ENCODE results near the gene MARCOL.
"Not testable (repeated sequence)": the region's sequence is repeated elsewhere in the genome, so short reads cannot be mapped to it uniquely, and the experiment has no call there.

The MARCOL gene

DNA sequence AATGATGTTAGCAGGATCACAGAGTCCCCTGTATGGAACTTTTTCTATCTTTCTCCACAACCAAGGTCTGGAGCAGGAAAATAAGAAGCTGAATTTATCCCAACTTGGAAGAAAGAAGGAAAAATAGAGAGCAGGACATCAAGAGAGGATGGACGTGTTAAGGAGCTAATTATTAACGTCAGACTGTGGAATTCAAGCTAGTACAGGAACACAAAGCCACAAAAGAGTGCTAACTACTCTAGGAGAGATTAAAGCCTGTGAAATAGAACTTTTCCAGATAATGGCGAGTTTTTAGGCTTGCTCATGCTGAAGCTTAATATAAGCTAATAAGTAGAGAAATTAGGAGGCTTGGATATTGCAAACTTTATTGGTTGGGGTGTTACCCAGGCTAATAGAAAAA, 29.6 kb downstream of the MARCOL start:
- DNase-seq (ENCODE audit: low read depth) = peak; percentile 52
- no peak overlapping the region for H3K4me3 ChIP-seq (ENCODE audit: low read length)
- TF ChIP-seq, protein P1, sequence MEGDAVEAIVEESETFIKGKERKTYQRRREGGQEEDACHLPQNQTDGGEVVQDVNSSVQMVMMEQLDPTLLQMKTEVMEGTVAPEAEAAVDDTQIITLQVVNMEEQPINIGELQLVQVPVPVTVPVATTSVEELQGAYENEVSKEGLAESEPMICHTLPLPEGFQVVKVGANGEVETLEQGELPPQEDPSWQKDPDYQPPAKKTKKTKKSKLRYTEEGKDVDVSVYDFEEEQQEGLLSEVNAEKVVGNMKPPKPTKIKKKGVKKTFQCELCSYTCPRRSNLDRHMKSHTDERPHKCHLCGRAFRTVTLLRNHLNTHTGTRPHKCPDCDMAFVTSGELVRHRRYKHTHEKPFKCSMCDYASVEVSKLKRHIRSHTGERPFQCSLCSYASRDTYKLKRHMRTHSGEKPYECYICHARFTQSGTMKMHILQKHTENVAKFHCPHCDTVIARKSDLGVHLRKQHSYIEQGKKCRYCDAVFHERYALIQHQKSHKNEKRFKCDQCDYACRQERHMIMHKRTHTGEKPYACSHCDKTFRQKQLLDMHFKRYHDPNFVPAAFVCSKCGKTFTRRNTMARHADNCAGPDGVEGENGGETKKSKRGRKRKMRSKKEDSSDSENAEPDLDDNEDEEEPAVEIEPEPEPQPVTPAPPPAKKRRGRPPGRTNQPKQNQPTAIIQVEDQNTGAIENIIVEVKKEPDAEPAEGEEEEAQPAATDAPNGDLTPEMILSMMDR (conservative IDR thresholded peaks at IDR 0.05; ENCODE audit: low read depth, low read length) = no peak

DNA sequence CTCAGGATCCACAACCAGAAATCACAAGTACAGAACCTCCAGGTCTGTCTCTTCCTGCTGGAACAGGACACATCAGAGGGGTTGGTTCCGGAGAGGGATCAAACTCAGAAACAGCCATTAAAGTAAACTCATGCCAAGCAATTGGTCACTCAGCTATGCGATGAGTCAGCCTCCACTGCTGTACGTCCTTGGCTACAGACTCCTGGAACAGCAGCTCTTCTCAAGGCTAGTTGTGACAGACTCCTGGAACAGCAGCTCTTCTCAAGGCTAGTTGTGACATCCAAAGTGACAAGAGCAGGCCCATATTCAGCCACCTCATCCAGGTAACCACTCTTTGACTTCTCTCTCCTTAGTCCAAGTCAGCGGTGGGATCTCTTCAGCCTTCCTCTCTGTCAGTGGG, 30.2 kb downstream of the MARCOL start, which contains the start of gene SPINK13:
Gene SPINK13 (plus strand): TSS at position 229 of the 400 bp plus-strand sequence. CDS start 1,279 bp downstream, outside the sequence.
- H3K4me3 ChIP-seq (ENCODE audit: low read length) = no peak within 1 kb of the TSS
- TF ChIP-seq, protein P1 (conservative IDR thresholded peaks at IDR 0.05; ENCODE audit: low read depth, low read length) = no peak
- DNase-seq (ENCODE audit: low read depth) = peak; percentile 74

DNA sequence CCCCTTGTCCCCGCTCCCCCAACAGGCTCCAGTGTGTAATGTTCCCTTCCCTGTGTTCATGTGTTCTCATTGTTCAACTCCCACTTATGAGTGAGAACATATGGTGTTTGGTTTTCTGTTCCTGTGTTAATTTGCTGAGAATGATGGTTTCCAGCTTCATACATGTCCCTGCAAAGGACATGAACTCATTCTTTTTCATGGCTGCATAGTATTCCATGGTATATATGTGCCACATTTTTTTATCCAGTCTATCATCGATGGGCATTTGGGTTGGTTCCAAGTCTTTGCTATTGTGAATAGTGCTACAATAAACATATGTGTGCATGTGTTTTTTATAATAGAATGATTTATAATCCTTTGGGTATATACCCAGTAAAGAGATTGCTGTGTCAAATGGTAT, 36.8 kb downstream of the MARCOL start:
- not testable (repeated sequence) for H3K4me3 ChIP-seq (ENCODE audit: low read length); DNase-seq (ENCODE audit: low read depth)

DNA sequence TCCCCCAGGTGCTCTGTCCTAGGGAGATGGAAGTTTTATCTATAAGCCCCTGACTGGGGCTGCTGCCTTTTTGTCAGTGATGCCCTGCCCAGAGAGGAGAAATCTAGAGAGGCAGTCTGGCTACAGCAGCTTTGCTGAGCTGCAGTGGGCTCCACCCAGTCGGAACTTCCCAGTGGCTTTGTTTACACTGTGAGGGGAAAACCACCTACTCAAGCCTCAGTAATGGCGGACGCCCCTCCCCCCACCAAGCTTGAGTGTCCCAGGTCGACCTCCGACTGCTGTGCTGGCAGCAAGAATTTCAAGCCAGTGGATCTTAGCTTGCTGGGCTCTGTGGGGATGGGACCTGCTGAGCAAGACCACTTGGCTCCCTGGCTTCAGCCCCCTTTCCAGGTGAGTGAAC, 42.6 kb downstream of the MARCOL start:
- not testable (repeated sequence) for DNase-seq (ENCODE audit: low read depth)

DNA sequence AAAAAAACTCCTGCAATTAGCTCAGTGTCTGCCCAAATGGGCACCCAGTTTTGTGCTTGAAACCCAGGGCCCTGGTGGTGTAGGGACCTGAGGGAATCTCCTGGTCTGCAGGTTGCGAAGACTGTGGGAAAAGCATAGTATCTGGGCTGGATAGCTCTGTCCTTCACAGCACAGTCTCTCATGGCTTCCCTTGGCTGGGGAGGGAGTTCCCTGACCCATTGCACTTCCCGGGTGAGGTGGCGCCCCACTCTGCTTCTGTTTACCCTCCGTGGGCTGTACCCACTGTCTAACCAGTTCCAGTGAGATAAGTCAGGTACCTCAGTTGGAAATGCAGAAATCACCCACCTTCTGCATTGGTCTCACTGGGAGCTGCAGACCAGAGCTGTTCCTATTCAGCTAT, 43.0 kb downstream of the MARCOL start:
- DNase-seq (ENCODE audit: low read depth); H3K4me3 ChIP-seq (ENCODE audit: low read length): not testable (repeated sequence)

More for the DNA sequence above, 42.6 kb downstream of the MARCOL start:
- not testable (repeated sequence) for H3K4me3 ChIP-seq (ENCODE audit: low read length)

DNA sequence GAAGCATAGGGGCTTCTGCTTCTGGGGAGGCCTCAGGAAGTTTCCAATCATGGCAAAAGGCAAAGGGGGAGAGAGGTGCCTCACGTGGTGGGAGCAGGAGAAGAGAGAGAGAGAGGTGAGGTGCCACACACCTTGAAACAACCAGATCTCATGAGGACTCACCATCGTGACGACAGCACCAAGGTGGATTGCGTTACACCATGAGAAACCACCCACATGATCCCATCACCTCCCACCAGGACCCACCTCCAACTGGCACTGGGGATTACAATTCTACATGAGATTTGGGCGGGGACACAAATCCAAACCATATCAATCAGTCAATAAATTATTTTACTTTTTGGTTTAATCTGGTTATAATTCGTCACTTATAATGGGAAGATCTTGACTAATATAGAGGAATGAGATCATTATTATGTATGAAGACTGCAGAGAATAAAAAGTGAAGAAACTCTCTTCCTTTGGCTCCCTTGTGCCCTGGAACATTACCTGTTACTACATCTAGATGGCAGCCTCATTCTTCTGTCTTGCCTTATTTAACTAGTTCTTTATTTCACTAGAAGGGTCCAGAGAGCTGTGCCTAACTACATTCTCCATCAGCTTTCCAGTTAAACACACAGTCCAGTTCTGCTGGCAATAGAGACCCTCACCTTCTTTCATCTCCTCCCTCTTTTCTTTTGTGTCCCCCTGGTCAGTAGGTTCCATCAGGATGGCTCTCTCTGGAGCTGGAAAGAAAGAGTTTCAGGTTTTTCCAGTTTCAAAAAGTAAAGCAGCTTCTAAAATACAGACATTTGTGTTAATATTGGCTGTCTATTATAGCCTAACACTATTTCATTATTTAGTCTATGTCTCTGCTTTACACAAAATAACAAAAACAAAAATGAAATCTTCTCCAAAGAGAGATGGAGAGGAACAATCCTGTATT, 52.2 kb downstream of the MARCOL start:
- TF ChIP-seq, protein P1 (conservative IDR thresholded peaks at IDR 0.05; ENCODE audit: low read depth, low read length) = peak; percentile 62
- DNase-seq (ENCODE audit: low read depth) = no peak
- no peak overlapping the region for H3K4me3 ChIP-seq (ENCODE audit: low read length)

Measured in retinal pigment epithelial cell (primary cell).